GM21723 (cell line): Measurements from ENCODE around the gene CPA4.
"Not testable (repeated sequence)": the region's sequence is repeated elsewhere in the genome, so short reads cannot be mapped to it uniquely, and the experiment has no call there.

ENCODE experiments used
- ATAC-seq: cut with Tn5 transposase; IDR thresholded peaks from one replicate; pipeline ENCODE4 v1.9.1; 2021; ENCODE audit warnings: mild to moderate bottlenecking, moderate library complexity; ENCODE audit not compliant: unreplicated experiment

The CPA4 gene, protein sequence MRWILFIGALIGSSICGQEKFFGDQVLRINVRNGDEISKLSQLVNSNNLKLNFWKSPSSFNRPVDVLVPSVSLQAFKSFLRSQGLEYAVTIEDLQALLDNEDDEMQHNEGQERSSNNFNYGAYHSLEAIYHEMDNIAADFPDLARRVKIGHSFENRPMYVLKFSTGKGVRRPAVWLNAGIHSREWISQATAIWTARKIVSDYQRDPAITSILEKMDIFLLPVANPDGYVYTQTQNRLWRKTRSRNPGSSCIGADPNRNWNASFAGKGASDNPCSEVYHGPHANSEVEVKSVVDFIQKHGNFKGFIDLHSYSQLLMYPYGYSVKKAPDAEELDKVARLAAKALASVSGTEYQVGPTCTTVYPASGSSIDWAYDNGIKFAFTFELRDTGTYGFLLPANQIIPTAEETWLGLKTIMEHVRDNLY

DNA sequence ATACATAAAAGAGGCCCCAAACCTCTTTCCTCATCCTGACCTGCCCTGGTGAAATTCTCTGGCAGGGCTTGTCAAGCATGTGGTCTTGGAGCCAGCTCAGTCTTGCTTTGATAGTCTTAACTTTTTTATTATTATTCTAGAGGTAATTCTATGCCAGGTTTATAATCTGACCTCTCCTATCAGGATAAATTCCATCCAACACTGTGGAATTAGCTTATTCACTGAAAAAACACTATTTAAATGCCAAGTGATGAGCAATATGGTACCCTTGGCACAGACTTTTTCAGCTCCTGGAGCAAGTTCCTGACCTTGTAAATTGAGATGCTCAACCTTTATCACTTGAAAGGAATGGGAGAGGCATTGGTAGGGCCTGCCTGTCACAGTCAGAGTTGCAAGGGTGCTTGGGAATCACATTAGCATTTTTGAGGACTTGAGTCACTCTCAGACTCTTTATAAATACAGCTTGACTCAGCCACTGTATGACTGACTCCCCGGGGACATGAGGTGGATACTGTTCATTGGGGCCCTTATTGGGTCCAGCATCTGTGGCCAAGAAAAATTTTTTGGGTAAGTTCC, at the start of gene CPA4:
CPA4 (plus strand) TSS at position 480 of the 576 bp plus-strand sequence; CDS start at position 500, 20 bp downstream.
- ATAC-seq = no peak

DNA sequence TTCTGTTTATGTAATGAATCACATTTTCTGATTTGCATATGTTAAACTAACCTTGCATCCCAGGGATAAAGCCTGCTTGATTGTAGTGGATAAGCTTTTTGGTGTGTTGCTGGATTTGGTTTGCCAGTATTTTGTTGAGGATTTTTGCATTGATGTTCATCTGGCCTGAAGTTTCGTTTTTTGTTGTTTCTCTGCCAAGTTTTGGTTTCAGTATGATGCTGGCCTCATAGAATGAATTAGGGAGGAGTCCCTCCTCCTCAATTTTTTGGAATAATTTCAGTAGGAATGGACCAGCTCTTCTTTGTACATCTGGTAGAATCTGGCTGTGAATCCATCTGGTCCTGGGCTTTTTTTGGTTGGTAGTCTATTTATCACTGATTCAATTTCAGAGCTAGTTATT, 49.5 kb upstream of the CPA4 start:
- ATAC-seq = not testable (repeated sequence)

DNA sequence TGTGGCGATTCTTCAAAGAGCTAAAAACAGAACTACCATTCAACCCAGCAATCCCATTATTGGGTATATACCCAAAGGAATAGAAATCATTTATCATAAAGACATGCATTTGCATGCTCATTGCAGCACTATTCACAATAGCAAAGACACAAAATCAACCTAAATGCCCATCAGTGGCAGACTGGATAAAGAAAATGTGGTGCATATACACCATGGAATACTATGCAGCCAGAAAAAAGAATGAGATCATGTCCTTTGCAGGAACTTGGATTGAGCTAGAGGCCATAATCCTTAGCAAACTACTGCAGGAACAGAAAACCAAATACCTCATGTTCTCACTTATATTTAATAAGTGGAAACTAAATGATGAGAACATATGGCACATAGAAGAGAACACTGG, 46.5 kb upstream of the CPA4 start:
- ATAC-seq = not testable (repeated sequence)

DNA sequence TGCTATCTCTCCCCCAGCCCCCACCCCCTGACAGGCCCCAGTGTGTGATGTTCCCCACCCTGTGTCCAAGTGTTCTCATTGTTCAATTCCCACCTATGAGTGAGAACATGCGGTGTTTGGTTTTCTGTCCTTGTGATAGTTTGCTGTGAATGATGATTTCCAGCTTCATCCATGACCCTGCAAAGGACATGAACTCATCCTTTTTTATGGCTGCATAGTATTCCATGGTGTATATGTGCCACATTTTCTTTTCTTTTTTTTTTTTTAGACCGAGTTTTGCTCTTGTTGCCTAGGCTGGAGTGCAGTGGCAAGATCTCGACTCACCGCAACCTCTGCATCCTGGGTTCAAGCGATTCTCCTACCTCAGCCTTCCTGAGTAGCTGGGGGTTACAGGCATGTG, 44.1 kb upstream of the CPA4 start:
- ATAC-seq = not testable (repeated sequence)

DNA sequence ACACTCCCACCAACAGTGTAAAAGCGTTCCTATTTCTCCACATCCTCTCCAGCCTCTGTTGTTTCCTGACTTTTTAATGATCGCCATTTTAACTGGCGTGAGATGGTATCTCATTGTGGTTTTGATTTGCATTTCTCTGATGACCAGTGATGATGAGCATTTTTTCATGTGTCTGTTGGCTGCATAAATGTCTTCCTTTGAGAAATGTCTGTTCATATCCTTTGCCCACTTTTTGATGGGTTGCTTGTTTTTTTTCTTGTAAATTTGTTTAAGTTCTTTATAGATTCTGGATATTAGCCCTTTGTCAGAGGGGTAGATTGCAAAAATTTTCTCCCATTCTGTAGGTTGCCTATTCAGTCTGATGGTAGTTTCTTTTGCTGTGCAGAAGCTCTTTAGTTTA, 43.3 kb upstream of the CPA4 start:
- ATAC-seq = not testable (repeated sequence)

DNA sequence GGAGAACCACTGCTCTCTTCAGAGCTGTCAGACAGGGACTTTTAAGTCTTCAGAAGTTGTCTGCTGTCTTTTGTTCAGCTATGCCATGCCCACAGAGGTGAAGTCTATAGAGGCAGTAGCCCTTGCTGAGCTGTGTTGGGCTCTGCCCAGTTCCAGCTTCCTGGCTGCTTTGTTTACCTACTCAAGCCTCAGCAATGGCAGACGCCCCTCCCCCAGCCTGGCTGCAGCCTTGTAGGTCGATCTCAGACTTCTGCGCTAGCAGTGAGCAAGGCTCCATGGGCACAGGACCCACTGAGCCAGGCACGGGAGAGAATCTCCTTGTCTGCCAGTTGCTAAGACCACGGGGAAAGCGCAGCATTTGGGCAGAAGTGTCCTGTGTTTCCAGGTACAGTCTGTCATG, 38.4 kb upstream of the CPA4 start:
- no peak for ATAC-seq

DNA sequence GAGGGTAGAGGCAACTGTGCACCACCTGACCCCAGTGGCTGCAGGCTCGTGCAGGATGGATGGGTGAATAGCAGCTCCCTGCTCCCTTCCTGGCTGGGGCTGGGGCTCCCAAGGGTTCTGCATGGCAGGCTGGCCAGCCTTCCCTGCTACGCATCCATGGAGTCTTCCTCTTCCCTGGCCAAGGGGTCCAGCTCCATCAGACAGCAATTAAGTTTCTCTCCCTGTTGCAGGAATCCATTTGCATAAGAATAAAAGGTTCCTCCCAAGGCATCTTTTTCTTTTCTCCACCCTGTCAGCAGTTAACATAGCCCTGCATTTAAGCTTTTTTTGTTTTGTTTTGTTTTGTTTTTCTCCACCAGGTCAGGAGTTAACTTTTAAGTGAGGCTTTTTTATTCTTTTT, 36.3 kb upstream of the CPA4 start:
- no peak for ATAC-seq

DNA sequence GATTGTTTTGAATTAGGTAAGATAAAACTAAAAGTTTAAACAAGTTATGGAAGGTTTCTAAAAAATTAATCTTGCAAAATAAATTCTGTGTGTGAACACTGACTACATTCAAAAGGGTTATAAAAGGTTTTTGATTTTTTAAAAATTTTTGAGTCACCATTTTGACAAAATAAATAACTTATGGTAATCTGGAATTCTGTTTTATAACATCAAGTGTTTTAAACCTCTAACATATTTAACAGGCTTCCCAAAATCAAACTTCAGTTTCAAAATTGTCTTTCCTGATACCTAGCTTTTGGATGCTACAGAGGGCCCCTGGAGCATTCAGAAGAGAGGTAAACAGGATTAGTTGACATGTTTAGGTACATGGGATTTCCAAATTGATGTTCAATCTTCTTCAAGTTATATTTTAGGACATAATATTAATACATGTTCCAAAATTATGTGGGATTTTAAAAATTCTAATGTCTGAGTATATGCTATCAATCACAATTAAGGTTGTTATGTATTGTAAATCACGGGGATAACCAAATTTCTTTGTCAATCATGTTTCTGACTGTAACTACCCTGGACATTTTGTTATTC, 34.4 kb upstream of the CPA4 start:
- ATAC-seq = no peak

DNA sequence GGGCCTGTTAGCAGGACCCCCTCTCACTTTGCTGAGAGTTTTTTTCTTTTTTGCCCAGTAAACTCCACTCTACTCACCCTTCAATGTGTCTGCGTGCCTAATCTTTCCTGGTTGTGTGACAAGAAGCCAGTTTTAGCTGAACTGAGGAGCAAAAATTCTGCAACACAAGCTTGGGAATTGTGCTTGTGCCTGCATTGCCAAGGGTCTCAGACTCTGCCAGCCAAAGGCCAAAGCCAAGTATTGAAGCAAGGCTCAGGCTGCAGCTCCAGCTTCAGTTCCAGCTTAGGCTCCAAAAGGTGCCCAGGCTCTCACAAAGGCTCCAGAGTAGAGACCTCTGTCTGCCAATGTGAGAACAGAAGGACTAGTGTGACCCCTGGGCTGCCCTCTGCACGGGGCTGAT, 30.5 kb upstream of the CPA4 start:
- ATAC-seq = no peak

DNA sequence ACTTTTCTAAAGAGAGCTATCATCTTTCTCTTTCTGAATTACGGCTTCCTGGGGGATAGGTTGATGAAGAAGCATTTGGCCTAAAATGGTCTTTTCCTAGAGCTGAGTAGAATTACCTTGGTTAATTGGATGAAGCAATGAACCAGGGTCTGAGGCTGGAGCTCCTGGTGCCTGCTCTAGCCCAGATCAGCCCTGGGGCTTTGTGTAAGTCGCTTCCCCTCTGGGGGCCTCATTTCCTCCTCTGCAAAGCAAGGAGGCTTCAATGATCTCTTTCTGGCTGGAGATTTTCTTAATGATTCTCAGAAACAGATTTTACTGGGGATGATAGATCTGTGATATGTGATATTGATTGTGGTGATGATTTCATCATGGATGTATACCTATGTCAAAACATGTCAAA, 29.8 kb upstream of the CPA4 start:
- ATAC-seq = no peak

DNA sequence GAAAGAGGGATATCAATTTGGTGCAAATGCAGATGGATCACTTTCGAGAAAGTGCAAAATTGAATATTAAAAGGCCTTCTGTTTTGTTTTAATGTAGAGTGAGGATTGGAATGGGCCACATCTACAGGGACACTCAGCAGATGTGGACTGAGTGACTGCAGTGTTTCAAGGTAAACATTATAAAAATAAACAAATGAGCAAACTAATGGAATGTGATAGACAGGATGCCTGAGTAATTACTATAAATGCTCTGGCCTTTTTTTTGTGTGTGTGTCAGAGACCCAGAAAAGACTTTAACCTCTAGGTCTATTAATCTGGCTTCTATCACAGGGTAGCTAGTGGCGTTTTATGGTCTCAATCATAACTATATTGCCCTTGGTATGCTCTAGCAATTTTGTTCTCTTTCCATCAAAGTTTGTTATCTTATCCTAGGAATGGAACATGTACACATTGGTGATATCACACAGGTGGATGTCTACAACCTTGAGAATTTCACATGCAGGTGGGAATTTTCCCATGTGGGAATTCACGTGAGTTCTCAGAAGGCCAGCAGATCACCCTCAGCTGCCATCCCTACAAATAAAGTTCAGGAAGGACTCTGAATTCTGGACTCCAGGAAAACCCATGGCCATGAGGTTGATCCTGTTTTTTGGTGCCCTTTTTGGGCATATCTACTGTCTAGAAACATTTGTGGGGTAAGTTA, 26.6 kb upstream of the CPA4 start, which contains the start of gene CPA2:
CPA2 (plus strand) TSS at position 606 of the 703 bp plus-strand sequence; CDS start at position 625, 19 bp downstream.
- ATAC-seq = no peak

DNA sequence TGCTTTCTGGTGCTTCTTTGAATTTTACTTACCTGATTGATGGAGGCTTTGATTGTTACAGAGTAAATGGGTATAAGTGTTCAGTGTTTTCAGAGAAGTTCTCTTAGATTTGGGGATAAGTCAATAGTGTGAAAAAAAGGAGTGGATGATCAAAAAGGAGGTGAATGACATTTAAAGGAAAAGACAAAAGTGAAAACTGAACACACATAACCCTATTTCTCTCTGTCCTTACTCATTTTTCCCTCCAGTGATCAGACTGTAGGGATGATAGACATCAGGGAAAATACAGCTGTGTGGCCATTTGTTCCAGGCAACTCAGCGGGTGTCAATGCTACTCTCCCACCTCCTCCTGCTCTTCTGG, 26.0 kb upstream of the CPA4 start:
- ATAC-seq = no peak

DNA sequence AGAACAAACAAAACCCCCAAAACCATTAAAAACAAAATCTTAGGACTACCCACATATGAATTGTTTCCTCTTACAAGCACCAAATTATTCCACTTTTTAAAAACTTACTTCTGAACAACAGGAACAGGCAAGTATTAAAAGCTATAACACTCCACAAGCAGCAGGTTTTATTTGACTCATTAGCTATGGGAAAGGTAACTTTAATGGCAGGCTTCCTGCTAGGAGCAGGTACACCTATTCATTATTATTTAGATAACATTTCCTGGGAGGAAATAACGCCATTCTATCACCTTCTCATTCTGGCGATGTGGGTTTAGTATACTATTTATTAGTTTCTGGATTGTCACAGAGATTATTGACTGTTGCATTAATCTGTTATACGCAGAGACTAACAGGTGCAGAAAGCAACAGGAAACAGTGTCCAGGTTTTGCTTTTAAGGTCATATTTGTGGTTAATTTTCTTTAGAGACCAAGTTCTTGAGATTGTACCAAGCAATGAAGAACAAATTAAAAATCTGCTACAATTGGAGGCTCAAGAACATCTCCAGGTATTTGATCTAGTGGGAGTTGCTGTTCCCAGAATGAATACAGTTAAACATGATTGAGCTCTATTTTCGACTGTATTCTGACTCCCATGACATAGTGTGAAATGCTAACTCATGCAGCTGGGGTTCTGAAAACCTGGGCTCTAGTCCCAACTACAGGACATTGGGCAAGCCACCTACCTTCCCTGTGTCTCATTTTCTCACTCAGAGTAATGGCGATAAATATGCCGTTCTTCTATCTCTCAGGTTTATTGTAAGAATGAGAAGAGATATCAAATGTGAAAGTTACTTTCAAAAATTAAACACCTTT, 24.3 kb upstream of the CPA4 start:
- no peak for ATAC-seq

DNA sequence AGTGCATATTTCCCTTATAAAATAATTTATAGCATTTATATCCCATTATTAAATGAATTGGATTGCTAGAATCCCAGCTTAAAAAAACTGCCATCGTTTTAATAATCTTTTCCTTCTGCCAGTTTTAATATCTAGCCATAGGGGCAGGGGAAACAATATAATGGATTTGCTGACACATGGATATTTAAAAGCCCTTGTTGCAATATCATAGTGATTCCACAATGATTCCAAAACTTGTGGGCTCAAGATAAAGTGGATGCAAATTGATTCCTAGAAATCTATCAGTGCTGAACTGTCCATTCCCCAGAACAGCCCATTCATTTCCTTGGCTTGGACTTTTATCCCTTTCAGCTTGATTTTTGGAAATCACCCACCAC, 23.7 kb upstream of the CPA4 start:
- no peak for ATAC-seq

DNA sequence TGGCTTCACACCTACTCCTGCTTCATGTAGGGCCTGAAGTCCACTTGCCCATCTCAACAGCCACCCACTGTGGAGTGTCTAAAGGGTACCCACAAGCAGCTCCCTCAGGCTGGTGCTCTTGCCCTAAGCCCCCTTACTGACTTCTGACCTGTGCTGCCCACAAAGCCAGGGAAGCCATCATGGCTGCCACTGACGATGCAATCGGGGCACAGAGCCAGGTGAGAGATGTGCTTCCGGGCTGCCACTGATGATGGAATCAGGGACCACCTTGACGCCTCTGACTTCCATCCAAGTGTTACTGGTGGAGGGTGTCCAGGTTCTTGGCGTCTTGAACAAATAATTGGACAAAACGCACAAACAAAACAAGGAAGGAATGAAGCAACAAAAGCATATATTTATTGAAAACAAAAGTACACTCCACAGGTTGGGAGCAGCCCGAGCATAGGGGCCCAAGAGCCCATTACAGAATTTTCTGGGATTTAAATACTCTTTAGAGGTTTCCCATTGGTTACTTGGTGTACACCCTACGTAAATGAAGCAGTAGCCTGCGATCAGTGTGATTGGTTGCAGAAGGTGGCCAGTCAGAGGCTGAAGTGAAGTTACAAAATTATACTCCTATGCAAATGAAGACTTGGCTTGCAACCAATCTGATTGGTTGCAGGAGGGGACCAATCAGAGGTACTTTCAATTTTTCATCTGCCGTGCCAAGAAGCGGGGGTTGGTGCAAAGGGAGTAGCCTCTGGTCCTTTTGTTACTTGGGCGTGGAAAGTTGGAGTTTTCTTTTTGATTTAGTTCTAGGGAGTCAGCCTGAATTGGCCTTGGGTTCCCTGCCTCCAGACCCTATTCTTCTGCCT, 21.8 kb upstream of the CPA4 start:
- ATAC-seq = no peak

DNA sequence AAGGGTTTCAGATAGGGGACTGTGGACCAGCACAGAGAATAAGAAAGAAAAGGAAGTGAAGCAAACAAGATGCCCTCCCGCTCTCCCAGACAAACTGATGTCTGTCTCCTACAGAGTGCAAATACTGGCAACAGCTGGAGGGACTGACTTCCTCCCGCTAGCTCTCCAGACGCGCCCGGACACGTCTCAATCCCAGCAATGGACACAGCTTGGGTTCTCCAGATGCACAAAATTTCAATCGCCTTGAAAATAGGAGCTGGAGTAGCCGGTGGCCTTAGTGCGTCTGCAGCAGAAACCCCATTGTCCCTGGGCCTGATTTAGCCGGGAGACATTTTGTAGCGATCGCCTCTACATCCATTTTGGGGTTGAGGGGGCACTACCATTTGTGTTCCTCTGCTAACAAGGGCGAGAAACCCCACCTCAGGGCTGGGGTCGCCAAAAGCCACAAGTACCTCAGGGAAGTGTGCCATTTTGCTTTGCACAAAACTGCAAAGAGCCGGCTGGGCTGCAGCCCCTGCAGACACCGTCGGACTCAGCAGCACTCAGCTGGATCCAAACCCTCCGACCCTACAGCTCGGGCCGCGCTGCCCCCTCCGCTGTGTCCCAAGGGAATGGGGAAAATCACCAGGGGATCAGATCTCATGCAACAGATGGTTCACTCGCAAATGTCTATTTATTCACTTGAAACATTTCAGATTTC, 20.4 kb upstream of the CPA4 start:
- no peak for ATAC-seq

DNA sequence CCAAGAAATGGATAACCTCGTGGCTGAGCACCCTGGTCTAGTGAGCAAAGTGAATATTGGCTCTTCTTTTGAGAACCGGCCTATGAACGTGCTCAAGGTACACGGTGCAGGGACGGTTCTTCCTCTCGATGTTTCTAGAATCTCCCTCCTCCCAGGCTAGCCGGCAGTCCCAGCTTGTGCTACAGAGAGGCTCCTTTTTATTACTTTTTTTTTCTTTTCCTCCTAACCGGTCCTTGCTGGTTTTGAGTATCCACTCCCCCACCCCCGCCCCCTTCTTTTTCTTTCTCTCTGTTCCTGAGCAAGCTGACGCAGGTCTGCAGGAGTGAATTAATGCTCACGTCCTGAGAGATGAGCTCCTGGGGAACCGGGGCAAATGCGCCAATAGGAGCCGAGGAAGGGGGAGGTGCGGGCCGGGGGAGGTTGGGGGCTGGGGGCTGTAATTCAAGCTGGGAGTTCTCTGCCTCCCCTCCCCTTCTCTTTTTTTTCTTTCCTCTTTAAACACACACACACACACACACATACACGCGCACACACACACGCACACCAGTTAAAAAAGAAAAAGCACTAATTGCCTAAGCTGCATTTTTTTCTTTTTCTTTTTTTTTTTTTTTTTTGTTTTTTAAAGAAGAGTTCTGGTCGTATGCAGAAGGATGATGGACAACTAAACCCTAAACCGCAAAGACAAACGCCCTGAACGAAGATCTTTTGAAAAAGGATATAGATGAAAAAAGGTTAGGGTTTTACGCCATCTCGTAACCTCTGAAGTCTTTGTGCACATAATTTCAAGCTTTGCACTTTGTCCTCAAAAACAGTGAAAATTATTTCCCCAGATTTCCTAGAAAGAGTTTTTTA, 19.7 kb upstream of the CPA4 start:
- no peak for ATAC-seq

DNA sequence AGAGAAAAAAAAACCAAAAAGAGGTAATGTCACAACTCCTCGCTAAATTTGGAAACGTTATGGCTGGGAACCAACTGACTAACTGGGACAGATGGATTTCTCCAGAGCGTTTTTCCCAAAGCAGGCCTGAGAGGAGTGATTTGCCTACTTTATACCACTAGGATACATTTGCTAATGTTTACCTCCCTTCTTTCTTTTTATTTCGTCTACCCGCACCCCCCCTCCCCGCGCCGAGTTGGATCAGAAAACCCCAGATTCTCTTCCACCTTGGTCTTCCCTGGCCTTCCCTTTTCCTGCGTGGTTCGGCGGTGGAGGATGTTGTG, 19.1 kb upstream of the CPA4 start:
- ATAC-seq = no peak
